Testis (tissue), 2 donors: ENCODE data around the gene XIRP2.

Experiments
- CTCF ChIP-seq, 3 experiments: fragments of 450-650 bp in 2 of 3; fragments of 200-600 bp in 1 of 3; sonication (generic) in 1 of 3; IDR thresholded peaks; one replicate each; pipeline ENCODE4 v1.5.1; 2016 to 2019; ENCODE audit warnings: antibody characterized with exemption in 3 of 3, mild to moderate bottlenecking in 2 of 3, moderate library complexity in 1 of 3
- POLR2A ChIP-seq: fragments of 450-650 bp; IDR thresholded peaks from one replicate; pipeline ENCODE4 v1.6.1; 2017; ENCODE audit warnings: antibody characterized with exemption, mild to moderate bottlenecking, moderate library complexity

- no peak for TF ChIP-seq POLR2A
- TF ChIP-seq CTCF (IDR thresholded peaks at IDR 0.05): no peak
Measured at GRCh38 chr2:167059173-167059572, 170.9 kb downstream of the XIRP2 start.
